GM18526 (cell line): Measurements from ENCODE around the gene SYT8.

Experiments used
- POLR2A ChIP-seq: IDR thresholded peaks from 3 replicates; pipeline ENCODE4 v1.6.1; 2011; ENCODE audit not compliant: insufficient read length; ENCODE audit errors: extremely low read depth

SYT8 gene

GRCh38 chr11:1878137-1879031, 43.6 kb downstream of the SYT8 start:
- no peak for TF ChIP-seq POLR2A

- no peak for TF ChIP-seq POLR2A
Measured at GRCh38 chr11:1879342-1879940, 44.7 kb downstream of the SYT8 start.

- no peak for TF ChIP-seq POLR2A
Measured at GRCh38 chr11:1879941-1880720, 45.3 kb downstream of the SYT8 start.

GRCh38 chr11:1880746-1881441, 46.1 kb downstream of the SYT8 start:
- no peak for TF ChIP-seq POLR2A

- TF ChIP-seq POLR2A = no peak
Measured at GRCh38 chr11:1881442-1882264, 46.9 kb downstream of the SYT8 start.

GRCh38 chr11:1882265-1883238, 47.8 kb downstream of the SYT8 start:
- no peak for TF ChIP-seq POLR2A

- no peak for TF ChIP-seq POLR2A
Measured at GRCh38 chr11:1883346-1884302, 48.8 kb downstream of the SYT8 start.

GRCh38 chr11:1884303-1884700, 49.5 kb downstream of the SYT8 start:
- TF ChIP-seq POLR2A = no peak
